Right atrium auricular region (tissue), 2 donors: ENCODE results near the gene CTNND2. TPM values are rescaled to one million over a fixed set of nuclear protein-coding genes. Genes with fewer than 3 reads are reported as not detected.

Experiments used
- DNase-seq: peaks from one replicate; pipeline ENCODE4 v3.0.0-alpha.2; 2019; ENCODE audit warnings: low spot score
- H3K27ac ChIP-seq, 2 donors: fragments of 200-600 bp; sonication (generic); 1 replicate in 1 of 2; 2 replicates in 1 of 2; pipeline ENCODE4 v1.5.1; 2016 to 2019
- H3K27me3 ChIP-seq, 2 donors: fragments of 200-600 bp; sonication (generic); one replicate each; pipeline versions ENCODE4 v1.5.1 to v1.6.0; 2017 to 2019
- H3K36me3 ChIP-seq: fragments of 200-600 bp; sonication (generic); one replicate; pipeline ENCODE4 v1.5.1; 2016
- H3K4me1 ChIP-seq, 2 donors: fragments of 200-600 bp; sonication (generic); one replicate each; pipeline versions ENCODE4 v1.5.1 to v1.6.0; 2017 to 2019
- H3K4me3 ChIP-seq, 2 donors: fragments of 200-600 bp; sonication (generic); 1 replicate in 1 of 2; 2 replicates in 1 of 2; pipeline ENCODE4 v1.5.1; 2017 to 2019; ENCODE audit warnings: mild to moderate bottlenecking in 1 of 2, moderate library complexity in 1 of 2
- H3K9me3 ChIP-seq, 2 donors: fragments of 200-600 bp; sonication (generic); one replicate each; pipeline ENCODE4 v1.5.1; 2019
- total RNA-seq, 2 donors: library from RNA; depleted of rRNA; stranded (reverse); fragments of >200 nt; gene quantifications; one replicate each; pipeline ENCODE4 v1.1.0, GENCODE V29; 2016
- TF ChIP-seq, protein P1 (sequence below), 2 donors: fragments of 200-600 bp; sonication (generic); IDR thresholded peaks; one replicate each; pipeline ENCODE4 v1.5.1; 2019; ENCODE audit warnings: antibody characterized with exemption in 2 of 2

The CTNND2 gene
- total RNA-seq, 2 donors from 2014 or later: 8.6 to 9.0 TPM

DNA sequence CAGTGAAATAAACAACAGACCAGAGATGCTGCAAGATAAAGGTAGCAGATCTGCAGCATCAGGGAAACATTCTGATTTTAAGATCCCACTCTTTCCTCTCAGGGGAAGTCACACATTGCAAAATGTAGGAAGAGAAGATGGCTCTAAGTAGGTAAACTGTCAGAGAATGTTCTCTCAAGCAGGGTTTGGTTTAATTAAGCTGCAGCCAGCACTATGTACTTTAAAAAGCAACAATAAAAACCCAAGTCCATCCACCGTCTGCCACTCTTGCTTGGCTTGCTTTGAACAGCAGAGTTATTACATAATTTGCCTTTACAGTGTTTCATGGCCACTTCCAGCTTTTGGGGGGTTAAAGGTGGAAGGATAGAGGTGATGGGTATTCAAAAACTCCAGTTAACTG lies 800.0 kb downstream of the CTNND2 start:
- Histone ChIP-seq H3K4me1 (no peaks in the 10 kb centered on the region), H3K36me3 (no peaks in the 10 kb centered on the region), H3K9me3 (no peaks in the 10 kb centered on the region), H3K27ac (no peak overlapping the region), H3K4me3 (no peak overlapping the region), H3K27me3 (no peaks in the 10 kb centered on the region)
- DNase-seq: no peak
- TF ChIP-seq, protein P1, sequence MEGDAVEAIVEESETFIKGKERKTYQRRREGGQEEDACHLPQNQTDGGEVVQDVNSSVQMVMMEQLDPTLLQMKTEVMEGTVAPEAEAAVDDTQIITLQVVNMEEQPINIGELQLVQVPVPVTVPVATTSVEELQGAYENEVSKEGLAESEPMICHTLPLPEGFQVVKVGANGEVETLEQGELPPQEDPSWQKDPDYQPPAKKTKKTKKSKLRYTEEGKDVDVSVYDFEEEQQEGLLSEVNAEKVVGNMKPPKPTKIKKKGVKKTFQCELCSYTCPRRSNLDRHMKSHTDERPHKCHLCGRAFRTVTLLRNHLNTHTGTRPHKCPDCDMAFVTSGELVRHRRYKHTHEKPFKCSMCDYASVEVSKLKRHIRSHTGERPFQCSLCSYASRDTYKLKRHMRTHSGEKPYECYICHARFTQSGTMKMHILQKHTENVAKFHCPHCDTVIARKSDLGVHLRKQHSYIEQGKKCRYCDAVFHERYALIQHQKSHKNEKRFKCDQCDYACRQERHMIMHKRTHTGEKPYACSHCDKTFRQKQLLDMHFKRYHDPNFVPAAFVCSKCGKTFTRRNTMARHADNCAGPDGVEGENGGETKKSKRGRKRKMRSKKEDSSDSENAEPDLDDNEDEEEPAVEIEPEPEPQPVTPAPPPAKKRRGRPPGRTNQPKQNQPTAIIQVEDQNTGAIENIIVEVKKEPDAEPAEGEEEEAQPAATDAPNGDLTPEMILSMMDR (IDR thresholded peaks at IDR 0.05): no peak

DNA sequence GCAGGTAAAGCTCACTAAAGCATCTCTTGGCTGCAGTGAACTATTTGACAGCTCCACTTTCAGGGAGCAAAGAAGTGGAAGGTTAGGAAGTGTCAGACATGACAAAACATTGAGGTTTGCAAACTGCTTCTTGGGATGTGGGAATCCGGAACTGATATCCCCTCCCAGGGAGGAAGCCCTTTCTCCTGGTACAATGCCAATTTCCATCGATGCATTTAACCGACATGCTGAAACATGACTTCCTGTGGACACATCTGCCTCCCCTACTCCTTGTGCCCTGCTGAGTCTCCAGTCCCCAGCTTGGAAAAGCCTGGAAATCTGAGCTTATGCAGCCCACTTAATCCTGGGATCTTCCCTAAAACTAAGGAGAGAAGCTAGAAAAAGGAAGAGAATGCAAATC lies 820.1 kb downstream of the CTNND2 start:
- Histone ChIP-seq H3K36me3 (no peaks in the 10 kb centered on the region), H3K4me1 (no peaks in the 10 kb centered on the region), H3K9me3 (peaks cover 0 to 7% of the 10 kb centered on the region in 2 donors), H3K27ac (no peak overlapping the region), H3K27me3 (no peaks in the 10 kb centered on the region), H3K4me3 (no peak overlapping the region)
- TF ChIP-seq, protein P1 (IDR thresholded peaks at IDR 0.05): no peak
- no peak for DNase-seq

DNA sequence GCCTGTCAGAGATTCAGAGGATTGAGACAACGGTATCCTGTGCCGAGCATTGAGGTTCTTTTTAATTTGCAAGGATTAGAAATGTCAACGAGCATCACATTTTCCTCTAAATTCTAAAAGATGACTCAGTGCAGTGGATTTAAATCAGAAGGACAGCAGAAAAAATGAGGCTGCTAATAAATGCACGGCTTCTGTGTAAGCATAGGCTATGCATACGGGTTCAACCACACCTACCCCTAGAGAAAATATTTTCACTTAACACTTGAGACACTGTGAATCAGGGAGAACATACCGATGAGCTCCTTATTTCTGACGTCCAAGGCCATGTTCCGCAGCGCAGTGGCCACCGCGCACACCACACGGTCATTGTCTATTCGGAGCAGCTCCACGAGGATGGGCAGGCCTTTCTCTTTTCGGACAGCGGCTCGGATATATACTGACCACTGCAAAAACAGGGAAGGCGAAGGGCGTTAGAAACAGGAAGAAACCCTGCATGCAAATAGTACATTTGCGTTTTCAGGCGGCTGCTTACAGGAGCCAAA lies 821.8 kb downstream of the CTNND2 start:
- Histone ChIP-seq H3K36me3 (no peaks in the 10 kb centered on the region), H3K4me3 (no peak overlapping the region), H3K27ac (no peak overlapping the region), H3K9me3 (no peaks in the 10 kb centered on the region), H3K4me1 (no peaks in the 10 kb centered on the region), H3K27me3 (no peaks in the 10 kb centered on the region)
- TF ChIP-seq, protein P1 (IDR thresholded peaks at IDR 0.05): no peak
- DNase-seq: no peak

DNA sequence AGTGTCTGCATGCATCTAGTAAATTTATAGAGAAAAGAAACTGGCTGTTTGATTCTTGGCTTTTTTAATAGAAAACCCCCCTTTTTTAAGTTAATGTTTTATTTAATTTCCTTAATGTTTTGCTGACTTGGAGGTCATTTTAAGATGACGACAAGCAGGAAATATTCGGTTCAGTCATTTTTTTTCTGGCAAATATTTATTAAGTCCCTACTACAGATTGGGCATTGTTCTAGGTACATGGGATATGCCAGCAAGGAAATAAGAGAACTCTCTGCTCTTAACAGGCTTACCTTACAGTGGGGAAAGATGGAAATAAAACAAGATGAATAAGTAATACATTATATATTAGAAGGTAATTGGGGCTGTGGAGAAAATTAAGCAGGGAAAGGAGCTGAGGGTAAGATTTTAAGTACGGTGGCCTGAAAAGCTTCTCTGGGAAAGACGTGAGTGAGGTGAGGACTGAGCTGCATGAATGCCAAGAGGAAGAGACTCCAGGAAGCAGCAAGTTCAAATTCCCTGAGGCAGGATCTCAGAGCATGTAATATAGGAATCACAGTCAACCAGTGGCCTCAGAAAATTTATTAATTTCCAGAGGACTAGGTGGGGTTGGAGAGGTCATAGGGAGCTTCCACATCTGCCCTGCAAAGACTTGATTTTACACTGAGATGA lies 827.2 kb downstream of the CTNND2 start:
- Histone ChIP-seq H3K4me1 (no peaks in the 10 kb centered on the region), H3K27me3 (no peaks in the 10 kb centered on the region), H3K27ac (no peak overlapping the region), H3K9me3 (no peaks in the 10 kb centered on the region), H3K4me3 (no peak overlapping the region), H3K36me3 (no peaks in the 10 kb centered on the region)
- DNase-seq: no peak
- TF ChIP-seq, protein P1 (IDR thresholded peaks at IDR 0.05): no peak

DNA sequence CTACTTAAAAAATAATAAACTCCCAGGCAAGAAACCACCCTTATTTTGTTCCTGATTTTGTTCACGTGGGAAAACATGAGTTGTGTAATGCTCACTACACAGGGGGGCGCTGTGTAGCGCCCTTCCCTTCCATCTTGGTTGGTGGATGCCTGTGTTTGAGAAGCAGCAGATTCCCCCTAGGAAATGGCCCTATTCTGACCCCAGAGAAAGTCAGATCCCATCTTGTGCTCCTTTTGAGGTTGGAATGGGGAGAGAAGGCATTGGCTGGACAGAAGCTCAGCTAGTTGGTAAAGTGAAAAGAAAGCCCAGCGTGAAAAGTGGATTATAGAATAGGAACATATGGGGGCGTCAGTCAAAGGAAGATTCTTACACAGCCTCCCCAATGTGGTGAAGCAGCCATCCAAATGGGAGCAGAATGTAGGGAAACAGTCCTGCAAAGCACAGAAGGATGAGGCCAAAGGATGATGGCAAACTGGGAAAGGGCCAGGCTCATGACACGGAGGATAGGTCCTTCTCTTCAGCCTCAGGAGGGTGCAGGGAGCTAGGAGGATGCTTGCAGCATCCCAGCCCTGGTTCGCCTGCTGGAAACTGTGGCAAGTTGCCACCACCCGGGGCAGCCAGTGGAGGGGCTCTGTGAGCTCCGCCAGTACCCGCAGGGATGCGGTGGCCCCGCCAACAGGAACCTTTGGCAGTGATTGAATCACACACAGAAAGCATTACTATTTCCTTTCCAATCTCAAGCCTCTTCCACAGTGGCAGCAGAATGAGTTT lies 829.0 kb downstream of the CTNND2 start:
- DNase-seq: no peak
- Histone ChIP-seq H3K27me3 (no peaks in the 10 kb centered on the region), H3K36me3 (no peaks in the 10 kb centered on the region), H3K9me3 (peaks cover 0 to 5% of the 10 kb centered on the region in 2 donors), H3K4me1 (no peaks in the 10 kb centered on the region), H3K27ac (no peak overlapping the region), H3K4me3 (no peak overlapping the region)
- TF ChIP-seq, protein P1 (IDR thresholded peaks at IDR 0.05): no peak
